ENCODE data around the gene CH25H. TPM values are rescaled to one million over a fixed set of nuclear protein-coding genes. Genes with fewer than 3 reads are reported as not detected.
A peak's percentile ranks its signal among the peaks of the same experiment; 100 is the strongest.

Gene CH25H
- total and polyA plus RNA-seq, 8 donors = 0.32 to 1.9 (median 0.49) TPM; not detected in 1

DNA sequence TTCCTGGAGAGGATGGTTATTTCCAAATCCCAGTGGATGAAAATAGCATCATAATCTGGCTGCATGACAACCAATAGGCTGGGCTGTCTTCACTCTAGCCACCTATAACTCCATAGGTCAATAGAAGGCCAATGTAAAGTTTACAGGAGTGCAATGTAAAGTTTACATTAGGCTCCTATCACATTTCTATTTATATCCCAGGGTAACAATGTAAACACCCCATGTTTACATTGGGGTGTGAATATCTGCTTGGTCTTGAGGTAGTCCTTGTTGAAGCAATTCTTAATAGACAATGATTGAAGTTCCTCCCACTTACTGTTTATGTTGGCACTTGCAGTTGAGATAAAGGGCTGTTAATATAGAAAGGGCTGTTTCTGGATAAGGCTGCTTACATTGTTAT, 21.5 kb downstream of the CH25H start:
- no peaks in the 10 kb centered on the region for H3K9me3 ChIP-seq
- TF ChIP-seq, protein P1, sequence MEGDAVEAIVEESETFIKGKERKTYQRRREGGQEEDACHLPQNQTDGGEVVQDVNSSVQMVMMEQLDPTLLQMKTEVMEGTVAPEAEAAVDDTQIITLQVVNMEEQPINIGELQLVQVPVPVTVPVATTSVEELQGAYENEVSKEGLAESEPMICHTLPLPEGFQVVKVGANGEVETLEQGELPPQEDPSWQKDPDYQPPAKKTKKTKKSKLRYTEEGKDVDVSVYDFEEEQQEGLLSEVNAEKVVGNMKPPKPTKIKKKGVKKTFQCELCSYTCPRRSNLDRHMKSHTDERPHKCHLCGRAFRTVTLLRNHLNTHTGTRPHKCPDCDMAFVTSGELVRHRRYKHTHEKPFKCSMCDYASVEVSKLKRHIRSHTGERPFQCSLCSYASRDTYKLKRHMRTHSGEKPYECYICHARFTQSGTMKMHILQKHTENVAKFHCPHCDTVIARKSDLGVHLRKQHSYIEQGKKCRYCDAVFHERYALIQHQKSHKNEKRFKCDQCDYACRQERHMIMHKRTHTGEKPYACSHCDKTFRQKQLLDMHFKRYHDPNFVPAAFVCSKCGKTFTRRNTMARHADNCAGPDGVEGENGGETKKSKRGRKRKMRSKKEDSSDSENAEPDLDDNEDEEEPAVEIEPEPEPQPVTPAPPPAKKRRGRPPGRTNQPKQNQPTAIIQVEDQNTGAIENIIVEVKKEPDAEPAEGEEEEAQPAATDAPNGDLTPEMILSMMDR (IDR thresholded peaks at IDR 0.05) = no peak
- H3K36me3 ChIP-seq = no peaks in the 10 kb centered on the region
- FAIRE-seq (no peak), DNase-seq (no peak), ATAC-seq (peak in 2 of 4 donors; percentile 29 to 63)
- peaks cover 0 to 11% (median 0%) of the 10 kb centered on the region in 3 donors for H3K4me1 ChIP-seq
- intact Hi-C loops (cut with DNase I) = no loop called here
- H3K4me3 ChIP-seq = no peak overlapping the region
- no peak overlapping the region for H3K27ac ChIP-seq
- no peaks in the 10 kb centered on the region for H3K27me3 ChIP-seq

DNA sequence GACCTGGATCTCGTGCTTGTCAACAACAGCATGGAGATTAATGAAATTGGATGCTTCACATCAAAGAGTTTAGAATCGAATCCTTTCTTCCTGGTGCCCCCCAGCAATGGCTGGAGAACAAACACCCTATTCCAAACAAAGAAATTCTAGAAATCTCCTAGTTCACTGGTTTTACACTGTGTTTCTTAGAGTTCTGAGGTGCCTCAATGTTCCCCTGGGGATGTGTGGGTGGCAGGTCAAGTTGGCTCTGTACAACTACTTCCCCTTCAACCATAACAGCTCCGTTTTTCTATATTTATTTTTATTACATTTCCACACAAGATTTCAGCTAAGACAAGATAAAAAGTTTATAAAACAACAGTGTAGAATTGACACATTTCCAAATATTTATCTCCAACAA, 22.5 kb downstream of the CH25H start:
- Histone ChIP-seq H3K4me3 (no peak overlapping the region), H3K27me3 (no peaks in the 10 kb centered on the region), H3K4me1 (peaks cover 0 to 11% (median 0%) of the 10 kb centered on the region in 3 donors), H3K9me3 (no peaks in the 10 kb centered on the region), H3K27ac (no peak overlapping the region), H3K36me3 (no peaks in the 10 kb centered on the region)
- no peak for FAIRE-seq
- WGBS, 2 donors = 62% methylated on average over 3 of the region's 3 CpGs
- no peak for ATAC-seq
- intact Hi-C loops (cut with DNase I) = no loop called here
- TF ChIP-seq, protein P1 (IDR thresholded peaks at IDR 0.05) = no peak
- no peak for DNase-seq

DNA sequence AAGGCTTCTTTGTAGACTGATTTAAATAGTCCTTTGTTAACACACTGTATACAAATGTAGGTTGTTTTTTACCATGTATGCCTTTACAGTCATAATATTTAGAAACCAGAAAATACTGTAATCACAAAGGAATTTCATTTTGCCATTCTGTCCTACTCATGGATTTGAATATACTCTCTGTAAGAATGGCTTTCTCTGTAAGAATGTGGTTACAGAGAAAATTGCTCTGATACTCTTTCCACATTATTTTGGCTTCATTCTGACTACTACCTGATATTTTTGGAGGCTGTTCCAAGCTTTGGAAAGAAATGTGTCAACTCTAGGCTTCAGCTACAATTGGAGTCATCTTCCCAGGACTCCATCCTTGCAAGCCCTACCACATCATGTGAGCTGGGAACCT, 23.5 kb downstream of the CH25H start:
- no peak for FAIRE-seq
- TF ChIP-seq, protein P1 (IDR thresholded peaks at IDR 0.05) = no peak

DNA sequence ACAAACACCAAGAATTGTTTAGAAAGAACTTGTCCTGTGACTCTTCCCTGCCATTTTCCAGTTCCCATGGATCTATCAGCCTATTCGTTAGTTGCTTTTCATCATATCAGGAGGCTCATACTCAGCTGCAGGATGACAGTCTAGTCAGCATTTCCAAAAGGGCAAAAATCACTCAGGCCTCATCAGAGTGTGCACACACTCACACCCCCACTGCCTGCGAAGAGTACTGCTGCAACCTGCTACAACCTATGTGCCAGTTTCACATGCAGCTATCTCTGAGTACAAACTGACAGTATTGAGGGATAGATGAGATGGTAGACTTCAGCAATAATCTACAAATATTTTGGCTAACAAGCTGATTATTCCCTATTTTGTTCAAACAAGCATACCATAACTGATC, 24.2 kb downstream of the CH25H start:
- H3K4me3 ChIP-seq = no peak overlapping the region
- peaks cover 0 to 11% (median 0%) of the 10 kb centered on the region in 3 donors for H3K4me1 ChIP-seq
- ATAC-seq = no peak
- FAIRE-seq = no peak
- DNase-seq = no peak
- intact Hi-C loops (cut with DNase I) = no loop called here
- H3K27me3 ChIP-seq = no peaks in the 10 kb centered on the region
- TF ChIP-seq, protein P1 (IDR thresholded peaks at IDR 0.05) = no peak
- 80 to 81% methylated on average over 2 of the region's 2 CpGs for WGBS, 2 donors
- no peaks in the 10 kb centered on the region for H3K36me3 ChIP-seq
- H3K9me3 ChIP-seq = no peaks in the 10 kb centered on the region
- H3K27ac ChIP-seq = no peak overlapping the region

More for the DNA sequence above, 23.5 kb downstream of the CH25H start:
- intact Hi-C loops (cut with DNase I) = no loop called here
- H3K4me3 ChIP-seq = no peak overlapping the region
- H3K9me3 ChIP-seq = no peaks in the 10 kb centered on the region
- DNase-seq (no peak), ATAC-seq (no peak)
- H3K4me1 ChIP-seq = peaks cover 0 to 11% (median 0%) of the 10 kb centered on the region in 3 donors
- H3K36me3 ChIP-seq = no peaks in the 10 kb centered on the region
- H3K27me3 ChIP-seq = no peaks in the 10 kb centered on the region
- no peak overlapping the region for H3K27ac ChIP-seq

DNA sequence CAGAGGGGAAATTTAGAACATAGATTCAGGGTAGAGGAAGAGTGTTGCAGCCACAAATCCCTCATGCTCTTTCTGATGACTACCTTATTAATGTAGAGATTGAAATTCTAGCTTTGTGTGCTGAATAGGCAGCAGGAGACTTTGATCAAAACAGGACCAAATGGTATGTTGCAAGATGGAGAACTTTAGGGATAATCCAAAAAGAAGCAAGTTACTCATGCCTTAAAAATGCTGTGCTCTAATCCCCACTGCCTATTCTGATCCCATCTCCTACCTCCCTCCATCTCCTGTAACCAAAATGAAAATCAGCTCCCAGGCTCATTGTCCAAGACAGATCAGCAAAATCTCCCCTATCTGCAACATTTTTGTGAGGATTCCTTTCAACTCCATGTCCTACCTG, 31.3 kb downstream of the CH25H start:
- DNase-seq (no peak), ATAC-seq (no peak), FAIRE-seq (no peak)
- TF ChIP-seq, protein P1 (IDR thresholded peaks at IDR 0.05) = no peak
- Histone ChIP-seq H3K36me3 (no peaks in the 10 kb centered on the region), H3K9me3 (no peaks in the 10 kb centered on the region), H3K27ac (no peak overlapping the region), H3K4me1 (no peaks in the 10 kb centered on the region), H3K4me3 (no peak overlapping the region), H3K27me3 (no peaks in the 10 kb centered on the region)
- intact Hi-C loops (cut with DNase I) = no loop called here

Data from pancreas (tissue), 10 donors.